Measurements from ENCODE around the gene TBL2.
"Not testable (repeated sequence)": the region's sequence is repeated elsewhere in the genome, so short reads cannot be mapped to it uniquely, and the experiment has no call there.

Gene TBL2

GRCh38 chr7:73539709-73540108 is 38.7 kb downstream of the TBL2 start:
- H3K4me3 ChIP-seq (ENCODE audit: low read depth, low read length): no peak overlapping the region
- no peak for DNase-seq (ENCODE audit: low read depth)
- TF ChIP-seq CTCF (IDR thresholded peaks at IDR 0.05; ENCODE audit: control insufficient read depth, extremely low read depth, insufficient read depth): no peak

GRCh38 chr7:73538510-73538909 is 39.9 kb downstream of the TBL2 start:
- not testable (repeated sequence) for H3K4me3 ChIP-seq (ENCODE audit: low read depth, low read length); DNase-seq (ENCODE audit: low read depth)

GRCh38 chr7:73537051-73537450 is 41.3 kb downstream of the TBL2 start:
- H3K4me3 ChIP-seq (ENCODE audit: low read depth, low read length): no peak overlapping the region
- DNase-seq (ENCODE audit: low read depth): no peak
- no peak for TF ChIP-seq CTCF (IDR thresholded peaks at IDR 0.05; ENCODE audit: control insufficient read depth, extremely low read depth, insufficient read depth)

- no peak for DNase-seq (ENCODE audit: low read depth)
- no peak for TF ChIP-seq CTCF (IDR thresholded peaks at IDR 0.05; ENCODE audit: control insufficient read depth, extremely low read depth, insufficient read depth)
- no peak overlapping the region for H3K4me3 ChIP-seq (ENCODE audit: low read depth, low read length)
Measured at GRCh38 chr7:73536479-73536878, 41.9 kb downstream of the TBL2 start.

- not testable (repeated sequence) for DNase-seq (ENCODE audit: low read depth); H3K4me3 ChIP-seq (ENCODE audit: low read depth, low read length)
Measured at GRCh38 chr7:73535918-73536317, 42.5 kb downstream of the TBL2 start.

- H3K4me3 ChIP-seq (ENCODE audit: low read depth, low read length): no peak overlapping the region
- no peak for DNase-seq (ENCODE audit: low read depth)
- no peak for TF ChIP-seq CTCF (IDR thresholded peaks at IDR 0.05; ENCODE audit: control insufficient read depth, extremely low read depth, insufficient read depth)
Measured at GRCh38 chr7:73533742-73534141, 44.6 kb downstream of the TBL2 start.

GRCh38 chr7:73532224-73532623 is 46.2 kb downstream of the TBL2 start:
- no peak for TF ChIP-seq CTCF (IDR thresholded peaks at IDR 0.05; ENCODE audit: control insufficient read depth, extremely low read depth, insufficient read depth)
- DNase-seq (ENCODE audit: low read depth): no peak
- no peak overlapping the region for H3K4me3 ChIP-seq (ENCODE audit: low read depth, low read length)

GRCh38 chr7:73530800-73531199 is 47.6 kb downstream of the TBL2 start:
- H3K4me3 ChIP-seq (ENCODE audit: low read depth, low read length): no peak overlapping the region
- DNase-seq (ENCODE audit: low read depth): no peak
- no peak for TF ChIP-seq CTCF (IDR thresholded peaks at IDR 0.05; ENCODE audit: control insufficient read depth, extremely low read depth, insufficient read depth)
